GM12891 (cell line): Measurements from ENCODE around the gene RANBP3.

Source experiments
- DNase-seq: peaks from one replicate; pipeline ENCODE4 v3.0.0; 2011; ENCODE audit warnings: low spot score; ENCODE audit not compliant: insufficient read length
- FAIRE-seq: peaks from 2 replicates; lab custom pipeline; 2011; peaks lifted over from hg19 to GRCh38; lab: Jason Lieb, UNC
- PAX5 ChIP-seq: IDR thresholded peaks from 2 replicates; pipeline ENCODE4 v1.6.1; 2011; ENCODE audit warnings: low read length, moderate library complexity, mild to moderate bottlenecking; ENCODE audit not compliant: insufficient read depth, severe bottlenecking
- POLR2A ChIP-seq: IDR thresholded peaks from 2 replicates; pipeline ENCODE4 v1.6.1; 2011; ENCODE audit warnings: low read depth, low read length, control low read depth
- POLR2AphosphoS5 ChIP-seq: IDR thresholded peaks from 2 replicates; pipeline ENCODE4 v1.6.1; 2011; ENCODE audit warnings: low read depth, low read length, control low read depth
- POU2F2 ChIP-seq: IDR thresholded peaks from 2 replicates; pipeline ENCODE4 v1.6.1; 2011; ENCODE audit warnings: low read depth, mild to moderate bottlenecking, control low read depth, low read length, moderate library complexity
- SPI1 ChIP-seq: IDR thresholded peaks from 2 replicates; pipeline ENCODE4 v1.6.1; 2011; ENCODE audit warnings: low read depth, low read length, control low read depth
- TAF1 ChIP-seq: IDR thresholded peaks from 2 replicates; pipeline ENCODE4 v1.6.1; 2011; ENCODE audit warnings: low read depth, low read length, control low read depth

The RANBP3 gene

GRCh38 chr19:5873617-5874199 is 104.2 kb downstream of the RANBP3 start:
- no peak for FAIRE-seq
- no peak for TF ChIP-seq TAF1
- TF ChIP-seq POU2F2: no peak
- TF ChIP-seq PAX5: no peak
- TF ChIP-seq POLR2AphosphoS5: no peak
- TF ChIP-seq POLR2A: no peak
- TF ChIP-seq SPI1: no peak
- no peak for DNase-seq

GRCh38 chr19:5870986-5871394 is 107.0 kb downstream of the RANBP3 start:
- no peak for FAIRE-seq

GRCh38 chr19:5867201-5868136 is 110.5 kb downstream of the RANBP3 start:
- DNase-seq: no peak
- no peak for FAIRE-seq
- TF ChIP-seq POLR2A (no peak), TAF1 (no peak), POU2F2 (no peak), POLR2AphosphoS5 (no peak), SPI1 (no peak), PAX5 (no peak)

More at GRCh38 chr19:5870986-5871394, 107.0 kb downstream of the RANBP3 start:
- no peak for TF ChIP-seq POLR2AphosphoS5
- DNase-seq: no peak
